PFSK-1 (cell line): ENCODE measurements around the gene DHRSX.

ENCODE experiments used
- POLR2AphosphoS5 ChIP-seq: IDR thresholded peaks from 2 replicates; pipeline ENCODE4 v1.6.1; 2012; ENCODE audit warnings: low read depth, mild to moderate bottlenecking, control low read depth, low read length, moderate library complexity
- SIN3A ChIP-seq: IDR thresholded peaks from 2 replicates; pipeline ENCODE4 v1.6.1; 2012; ENCODE audit warnings: mild to moderate bottlenecking, low read length, moderate library complexity, borderline replicate concordance; ENCODE audit not compliant: insufficient read depth
- TAF1 ChIP-seq: IDR thresholded peaks from 2 replicates; pipeline ENCODE4 v1.6.1; 2012; ENCODE audit warnings: low read length, control low read depth, borderline replicate concordance; ENCODE audit not compliant: insufficient read depth

DNA sequence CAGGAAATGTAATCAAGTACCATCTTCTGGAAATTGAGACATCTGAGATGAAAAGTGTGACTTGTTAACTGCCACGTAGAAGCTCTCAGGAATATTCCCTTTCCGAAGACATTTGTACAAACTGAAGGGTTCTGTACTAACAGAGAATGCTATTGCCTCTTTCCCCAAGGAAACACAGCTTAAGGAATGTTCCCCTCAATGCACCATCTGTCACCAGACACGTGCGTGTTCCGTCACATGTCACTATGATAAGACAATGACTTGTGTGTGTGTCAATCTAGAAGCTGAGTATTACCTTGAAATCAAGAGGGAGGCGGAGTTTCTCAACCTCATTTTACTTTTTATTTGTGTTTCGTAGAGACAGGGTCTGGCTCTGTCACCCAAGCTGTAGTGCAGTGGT is 58.1 kb downstream of the DHRSX start:
- TF ChIP-seq TAF1, result no peak
- no peak for TF ChIP-seq SIN3A
- no peak for TF ChIP-seq POLR2AphosphoS5
